Thyroid gland (tissue), 4 donors: ENCODE measurements around the gene RBMX. TPM values are rescaled to one million over a fixed set of nuclear protein-coding genes. Genes with fewer than 3 reads are reported as not detected.

Source experiments
- DNase-seq, 2 donors: peaks; one replicate each; pipeline ENCODE4 v3.0.0-alpha.2; 2019
- H3K27ac ChIP-seq, 3 donors: fragments of 200-600 bp; sonication (generic); 1 replicate in 2 of 3; 2 replicates in 1 of 3; pipeline ENCODE4 v1.5.1; 2016 to 2019; ENCODE audit warnings: mild to moderate bottlenecking in 1 of 3, moderate library complexity in 1 of 3
- H3K27me3 ChIP-seq: fragments of 200-600 bp; sonication (generic); one replicate; pipeline ENCODE4 v1.5.1; 2019
- H3K36me3 ChIP-seq, 2 donors: fragments of 200-600 bp; sonication (generic); one replicate each; pipeline ENCODE4 v1.5.1; 2016 to 2019
- H3K4me1 ChIP-seq, 2 donors: fragments of 200-600 bp; sonication (generic); one replicate each; pipeline ENCODE4 v1.5.1; 2017 to 2019
- H3K4me3 ChIP-seq, 3 donors: fragments of 200-600 bp; sonication (generic); replicated peaks in 1 of 3; 1 replicate in 2 of 3; 2 replicates in 1 of 3; pipeline ENCODE4 v1.5.1; 2016; ENCODE audit warnings: mild to moderate bottlenecking in 1 of 3
- H3K9me3 ChIP-seq: fragments of 200-600 bp; sonication (generic); one replicate; pipeline ENCODE4 v1.5.1; 2017
- CTCF ChIP-seq, 6 experiments: fragments of 200-600 bp in 3 of 6; fragments of 450-650 bp in 3 of 6; sonication (generic) in 3 of 6; IDR thresholded peaks; one replicate each; pipeline ENCODE4 v1.5.1; 2016 to 2019; ENCODE audit warnings: antibody characterized with exemption in 6 of 6, mild to moderate bottlenecking in 2 of 6, inconsistent platforms in 1 of 6, moderate library complexity in 1 of 6
- POLR2A ChIP-seq, 2 donors: fragments of 450-650 bp; IDR thresholded peaks; one replicate each; pipeline ENCODE4 v1.6.1; 2017; ENCODE audit warnings: antibody characterized with exemption in 2 of 2, mild to moderate bottlenecking in 2 of 2, moderate library complexity in 1 of 2
- WGBS, 2 donors: methylation state at CpG; one replicate each; pipeline ENCODE4 v1.1.5; 2017; 5-methylcytosine and 5-hydroxymethylcytosine counted together
- intact Hi-C: fragments of 100-400 bp; cut with DNase I; formaldehyde crosslinking; loops from one replicate; pipeline ENCODE4 v1.15.1; 2023
- total RNA-seq, 4 donors: library from RNA; depleted of rRNA; stranded (reverse); fragments of >200 nt; gene quantifications; one replicate each; pipeline ENCODE4 v1.2.3, GENCODE V29; 2016

The RBMX gene
- total RNA-seq, 4 donors from 2014 or later = 205 to 361 (median 236) TPM

- Histone ChIP-seq H3K4me1 (no peaks in the 10 kb centered on the region), H3K4me3 (no peak overlapping the region), H3K27ac (peak overlapping the region in 2 of 3 donors; percentile 7 to 18), H3K27me3 (no peaks in the 10 kb centered on the region), H3K36me3 (no peaks in the 10 kb centered on the region), H3K9me3 (no peaks in the 10 kb centered on the region)
- TF ChIP-seq CTCF (IDR thresholded peaks at IDR 0.05) (no peak), POLR2A (IDR thresholded peaks at IDR 0.05) (no peak)
- DNase-seq = peak in 1 of 2 donors; percentile 4
- intact Hi-C loops = no loop called here
- 3 to 8% methylated on average over 4 of the region's 4 CpGs for WGBS, 2 donors
Measured at GRCh38 chrX:136910565-136911035, 30.1 kb upstream of the RBMX start.

DNA sequence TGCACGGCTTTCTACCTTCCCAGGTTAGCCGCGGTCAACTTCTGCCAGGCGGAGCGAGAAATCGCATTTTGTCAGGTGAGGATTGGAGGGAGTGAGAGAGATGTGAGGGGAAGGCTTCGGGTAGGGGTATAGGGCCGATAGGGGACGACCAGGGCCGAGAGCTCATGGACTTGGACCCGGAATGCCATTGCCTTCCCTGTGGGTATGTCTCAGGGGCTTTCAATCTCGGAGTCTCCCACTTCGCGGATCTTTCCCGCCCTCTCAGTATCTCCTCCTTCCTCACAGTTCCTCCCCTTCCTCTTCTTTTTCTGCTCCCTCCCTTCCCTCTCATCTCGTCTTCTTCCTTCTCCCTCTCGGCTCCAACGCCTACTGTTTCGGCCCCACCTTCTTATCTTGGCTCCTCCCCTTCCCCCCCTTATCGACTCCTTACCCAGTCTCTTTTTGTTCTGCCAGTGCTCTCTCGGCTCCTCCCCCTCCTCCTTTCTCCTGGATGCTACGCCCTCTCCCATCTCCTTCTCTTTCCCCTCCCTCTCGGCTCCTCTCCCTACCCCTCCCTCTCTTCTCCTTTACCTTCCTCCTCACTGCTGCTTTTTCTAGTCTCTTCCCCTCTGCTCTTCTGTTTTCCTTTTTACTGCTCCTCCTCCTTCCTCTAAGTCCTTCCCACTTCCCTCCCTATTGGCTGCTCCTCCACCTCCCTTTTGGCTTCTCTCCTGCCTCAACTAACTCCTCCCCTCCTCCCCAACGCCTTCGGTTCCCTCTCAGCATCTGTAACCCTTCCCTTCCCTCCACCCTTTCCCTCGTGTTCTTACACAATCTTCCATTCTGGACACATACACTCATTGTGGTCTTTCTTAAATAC is 29.4 kb upstream of the RBMX start:
- Histone ChIP-seq H3K9me3 (no peaks in the 10 kb centered on the region), H3K27ac (peak overlapping the region; percentile 71 to 84 (median 80)), H3K4me3 (peak overlapping the region in 2 of 3 donors; percentile 39 to 59), H3K4me1 (no peaks in the 10 kb centered on the region), H3K27me3 (no peaks in the 10 kb centered on the region), H3K36me3 (no peaks in the 10 kb centered on the region)
- peak; percentile 82 to 87 for DNase-seq
- intact Hi-C loops = no loop called here
- TF ChIP-seq POLR2A (IDR thresholded peaks at IDR 0.05) = peak in 1 of 2 donors; percentile 59
- no peak for TF ChIP-seq CTCF (IDR thresholded peaks at IDR 0.05)
- 0% methylated on average over 20 to 26 of the region's 26 CpGs for WGBS, 2 donors

DNA sequence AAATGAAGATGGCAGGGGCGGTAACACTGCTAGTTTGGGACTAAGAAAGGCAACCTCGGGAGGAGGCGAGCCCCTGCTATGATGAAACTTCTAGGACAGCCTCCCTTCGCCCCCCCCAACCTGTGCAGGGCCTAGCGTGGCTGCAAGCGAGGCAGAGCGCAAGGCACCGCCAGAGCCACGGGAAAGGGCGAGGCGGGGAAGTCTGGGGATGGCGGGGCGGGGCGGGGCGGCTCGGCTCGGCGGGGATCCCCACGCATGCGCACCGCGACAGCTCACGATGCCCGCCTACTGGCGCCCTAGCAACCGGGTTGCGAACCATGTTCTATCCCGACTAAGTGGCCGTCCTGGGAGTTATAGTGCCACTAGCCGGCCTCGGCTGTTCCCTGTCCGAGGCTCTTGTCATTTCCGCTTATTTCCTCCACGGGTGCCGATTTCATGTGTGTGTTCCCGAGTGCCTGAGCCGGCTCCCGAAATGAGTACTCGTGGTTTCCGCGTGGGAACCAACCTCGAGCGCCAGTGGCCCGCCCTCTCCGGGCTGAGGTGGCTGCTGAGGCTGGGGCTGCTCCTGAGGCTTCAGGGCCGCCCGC is 28.7 kb upstream of the RBMX start:
- Histone ChIP-seq H3K9me3 (no peaks in the 10 kb centered on the region), H3K4me1 (no peaks in the 10 kb centered on the region), H3K4me3 (peak overlapping the region in 2 of 3 donors; percentile 39 to 59), H3K27ac (peak overlapping the region; percentile 71 to 84 (median 80)), H3K36me3 (no peaks in the 10 kb centered on the region), H3K27me3 (no peaks in the 10 kb centered on the region)
- 0% methylated on average over 5 of the region's 47 CpGs; no CpG with 5 or more reads in 1 of the 2 donors for WGBS, 2 donors
- peak; percentile 86 to 89 for DNase-seq
- intact Hi-C loops = no loop called here
- no peak for TF ChIP-seq CTCF (IDR thresholded peaks at IDR 0.05)
- TF ChIP-seq POLR2A (IDR thresholded peaks at IDR 0.05) = peak in 1 of 2 donors; percentile 15

DNA sequence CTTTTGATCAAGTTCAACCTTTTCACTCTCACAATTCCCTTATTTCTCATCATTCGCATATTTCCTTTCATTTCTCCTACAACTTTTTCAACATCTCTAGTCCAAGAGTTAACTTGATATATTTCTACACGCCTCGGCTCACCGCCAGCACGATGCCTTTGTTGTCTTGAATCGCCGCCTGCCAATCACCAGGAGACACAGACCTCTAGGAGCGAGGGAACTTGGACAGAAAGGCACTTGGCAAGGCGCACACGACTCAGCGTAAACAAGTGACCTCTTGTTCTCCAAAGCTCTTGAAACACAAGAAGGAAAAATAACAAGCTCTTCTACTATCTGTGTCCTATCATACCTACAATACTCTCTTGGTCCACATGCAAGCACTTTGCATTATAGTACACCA is 27.1 kb upstream of the RBMX start:
- H3K36me3 ChIP-seq = no peaks in the 10 kb centered on the region
- H3K27me3 ChIP-seq = no peaks in the 10 kb centered on the region
- H3K9me3 ChIP-seq = no peaks in the 10 kb centered on the region
- peak overlapping the region in 1 of 3 donors; percentile 12 for H3K27ac ChIP-seq
- no peaks in the 10 kb centered on the region for H3K4me1 ChIP-seq
- 27 to 43% methylated on average over 11 of the region's 11 CpGs for WGBS, 2 donors
- peak; percentile 31 to 33 for DNase-seq
- H3K4me3 ChIP-seq = no peak overlapping the region
- TF ChIP-seq POLR2A (IDR thresholded peaks at IDR 0.05) (no peak), CTCF (IDR thresholded peaks at IDR 0.05) (no peak)
- intact Hi-C loops = no loop called here
